HG02571 (cell line): ENCODE data around the gene FAM25A.
"Not testable (repeated sequence)": the region's sequence is repeated elsewhere in the genome, so short reads cannot be mapped to it uniquely, and the experiment has no call there.

Source experiments
- ATAC-seq: cut with Tn5 transposase; IDR thresholded peaks from one replicate; pipeline ENCODE4 v1.9.1; 2021; ENCODE audit warnings: mild to moderate bottlenecking, moderate library complexity; ENCODE audit not compliant: unreplicated experiment

FAM25A gene

GRCh38 chr10:87020056-87020455, at the start of gene FAM25A:
TSS of gene FAM25A (plus strand) at chr10:87020294. CDS start at chr10:87020325, 31 bp downstream.
- ATAC-seq = not testable (repeated sequence)

DNA sequence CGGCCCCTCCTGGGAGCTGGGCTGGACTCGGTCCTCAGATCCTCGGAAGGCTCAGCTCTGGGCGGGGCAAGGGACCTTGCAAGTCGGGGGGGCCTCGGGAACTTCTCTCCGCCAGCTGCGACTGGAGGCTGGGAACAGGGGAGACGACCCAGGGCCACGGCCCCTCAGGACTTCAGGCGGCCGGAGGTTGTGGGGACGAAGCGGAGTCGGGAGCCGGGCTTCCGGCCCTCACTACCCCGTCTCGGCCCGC, 49.2 kb upstream of the FAM25A start:
- no peak for ATAC-seq

DNA sequence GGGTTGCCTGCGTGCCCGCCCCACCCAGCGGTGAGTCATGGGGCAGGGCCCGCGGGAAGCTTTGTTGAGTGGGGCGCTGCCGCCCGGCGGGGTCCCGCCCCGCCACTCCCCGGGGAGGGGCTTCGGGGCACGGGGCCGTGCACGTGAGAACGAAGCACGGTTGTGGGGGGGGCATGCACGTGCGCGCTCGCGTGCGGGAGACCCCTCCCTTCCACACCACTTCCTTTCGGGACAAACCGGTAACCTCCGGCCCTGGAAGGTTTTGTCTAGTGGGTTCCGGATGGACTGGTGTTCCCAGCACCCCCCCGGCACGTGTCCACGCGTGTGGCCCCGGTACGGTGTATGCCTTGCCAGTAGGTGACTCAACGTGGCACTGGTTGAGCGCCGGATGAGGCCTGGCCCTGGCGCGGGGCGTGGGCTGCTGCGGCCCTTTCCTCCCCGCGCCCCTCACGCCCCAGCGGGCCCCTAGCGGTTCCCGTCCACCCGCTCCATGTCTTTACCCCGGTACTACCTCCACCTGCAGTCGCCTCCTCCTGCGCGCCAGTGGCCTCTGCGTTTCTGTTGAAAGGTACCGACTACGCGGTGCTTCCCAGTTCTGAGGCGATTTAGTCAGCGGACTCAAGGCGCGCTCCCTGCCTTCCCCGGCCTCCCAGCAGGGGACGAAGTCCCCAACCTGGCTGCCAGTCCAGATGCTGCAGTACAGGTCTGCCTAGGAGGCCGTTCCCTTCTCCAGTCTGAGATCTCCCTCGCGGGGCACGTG, 48.7 kb upstream of the FAM25A start:
- ATAC-seq = peak; percentile 71

DNA sequence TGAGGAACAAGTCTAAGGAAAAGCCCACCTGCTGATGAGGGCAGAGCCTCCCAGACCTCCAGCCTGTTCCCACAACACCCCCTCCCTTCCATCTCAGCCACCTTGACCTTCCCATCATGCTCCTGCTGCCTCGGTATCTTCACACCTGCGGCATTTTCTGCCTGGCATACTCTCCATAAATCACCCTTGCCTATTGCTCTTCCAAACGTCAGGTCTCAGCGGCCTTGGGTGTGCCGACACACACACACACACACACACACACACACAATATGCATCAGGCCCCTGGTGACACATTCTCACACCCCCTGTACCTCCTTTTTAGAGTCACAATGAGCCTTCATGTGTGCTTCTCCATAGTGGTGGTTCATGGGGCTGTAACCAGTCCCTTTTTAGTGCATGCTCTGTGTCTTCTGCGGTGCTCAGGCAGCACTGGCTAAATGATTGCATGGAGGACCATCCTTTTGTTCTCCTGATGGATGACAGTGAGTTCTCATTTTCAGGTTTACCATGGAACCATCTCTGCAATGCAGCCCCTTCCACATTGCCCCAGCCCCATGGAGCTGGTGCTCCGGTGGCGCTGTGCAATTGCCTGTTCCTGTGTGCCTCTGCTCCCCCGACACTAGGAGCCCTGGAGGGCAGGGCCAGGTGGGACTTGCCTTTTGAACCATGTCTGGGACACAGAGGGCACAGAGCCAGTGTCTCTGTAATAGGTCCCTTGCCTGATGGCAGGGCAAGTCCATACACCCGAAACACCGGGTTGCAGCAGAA, 47.3 kb upstream of the FAM25A start:
- no peak for ATAC-seq

- ATAC-seq = no peak
Observed at GRCh38 chr10:86974484-86974883, 45.6 kb upstream of the FAM25A start.

DNA sequence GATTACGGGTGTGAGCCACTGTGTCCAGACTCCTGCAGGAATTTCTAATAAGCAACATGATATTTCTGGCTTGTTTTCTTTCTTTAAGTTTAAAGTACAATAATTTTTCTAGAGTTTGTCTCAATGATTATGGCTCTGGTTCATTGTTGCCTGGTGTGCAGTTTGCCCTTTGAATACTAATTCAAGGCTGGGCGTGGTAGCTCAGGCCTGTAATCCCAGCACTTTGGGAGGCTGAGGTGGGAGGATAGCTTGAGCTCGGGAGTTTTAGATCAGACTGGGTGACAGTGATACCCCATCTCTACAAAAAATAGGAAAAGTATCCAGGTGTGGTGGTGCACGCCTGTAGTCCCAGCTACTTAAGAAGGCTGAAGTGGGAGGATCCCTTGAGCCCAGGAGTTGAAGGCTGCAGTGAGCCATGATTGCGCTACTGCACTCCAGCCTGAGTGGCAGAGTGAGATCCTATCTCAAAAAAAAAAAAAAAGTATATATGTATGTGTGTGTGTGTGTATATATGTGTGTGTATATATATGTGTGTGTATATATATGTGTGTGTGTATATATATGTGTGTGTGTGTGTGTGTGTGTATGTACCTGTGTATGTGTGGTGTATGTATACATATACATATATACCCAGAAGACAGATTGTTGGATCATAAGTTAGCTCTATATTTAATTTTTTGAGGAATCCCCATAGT, 43.6 kb upstream of the FAM25A start:
- ATAC-seq = no peak

- ATAC-seq = not testable (repeated sequence)
Observed at GRCh38 chr10:86978457-86978856, 41.6 kb upstream of the FAM25A start.

DNA sequence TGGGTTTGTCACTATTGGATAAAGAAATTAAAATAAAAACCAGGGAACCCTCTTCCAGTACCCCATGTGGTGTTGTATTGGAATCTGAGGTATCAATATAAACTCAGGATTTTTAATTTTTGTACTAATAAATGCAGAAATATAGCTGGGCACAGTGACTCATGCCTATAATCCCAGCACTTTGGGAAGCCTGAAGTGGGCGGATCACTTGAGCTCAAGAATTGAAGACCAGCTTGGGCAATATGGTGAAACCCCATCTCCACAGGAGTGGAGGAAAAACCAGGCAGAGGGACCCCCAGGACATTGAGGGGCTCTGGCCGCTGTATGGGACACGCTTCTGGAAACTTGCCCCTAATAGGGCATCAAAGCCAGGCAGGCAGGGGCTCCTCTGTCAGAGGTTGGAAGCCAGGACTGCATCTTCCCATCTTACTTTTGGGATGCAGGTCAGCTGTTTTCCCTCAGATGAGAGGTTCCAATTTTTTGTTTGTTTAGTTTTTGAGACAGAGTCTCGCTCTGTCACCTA, 40.7 kb upstream of the FAM25A start:
- no peak for ATAC-seq

DNA sequence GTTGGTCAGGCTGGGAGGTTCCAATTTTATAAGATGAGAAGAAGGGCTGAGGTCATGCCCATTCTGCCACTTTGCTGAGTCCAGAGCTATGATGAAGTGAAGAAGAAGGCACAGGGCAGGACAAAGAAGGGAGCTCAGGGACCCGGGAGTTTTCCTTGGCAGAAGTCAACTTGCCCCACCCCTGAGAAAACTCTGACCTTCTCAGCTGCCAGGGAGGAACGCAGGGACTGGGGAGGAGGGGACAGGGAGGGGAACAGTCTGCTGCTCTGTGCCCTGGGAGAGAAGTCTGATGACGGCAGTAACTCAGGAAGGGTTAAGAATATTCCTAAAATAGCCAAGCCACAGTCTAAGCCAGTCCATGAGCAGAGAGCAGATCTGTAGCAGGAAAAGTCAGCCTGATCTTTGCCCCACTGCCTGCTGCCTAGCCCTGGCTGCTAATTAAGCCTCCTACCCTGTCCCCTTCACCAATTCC, 40.1 kb upstream of the FAM25A start:
- ATAC-seq = no peak

DNA sequence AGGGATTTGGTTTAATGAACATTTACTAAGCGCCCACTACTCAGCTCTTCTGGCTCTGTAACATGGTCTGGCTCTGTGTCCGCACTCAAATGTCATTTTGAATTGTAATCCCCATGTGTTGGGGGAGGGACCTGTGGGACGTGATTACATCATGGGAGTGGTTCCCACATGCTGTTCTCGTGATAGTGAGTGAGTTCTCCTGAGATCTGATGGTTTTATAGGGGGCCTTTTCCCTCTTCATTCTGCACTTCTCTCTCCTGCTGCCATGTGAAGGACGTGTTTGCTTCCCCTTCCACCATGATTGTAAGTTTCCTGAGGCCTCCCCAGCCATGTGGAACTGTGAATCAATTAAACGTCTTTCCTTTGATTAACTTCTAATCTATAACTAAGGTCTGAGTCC, 39.1 kb upstream of the FAM25A start:
- not testable (repeated sequence) for ATAC-seq

GRCh38 chr10:86981716-86982115, 38.4 kb upstream of the FAM25A start:
- no peak for ATAC-seq

DNA sequence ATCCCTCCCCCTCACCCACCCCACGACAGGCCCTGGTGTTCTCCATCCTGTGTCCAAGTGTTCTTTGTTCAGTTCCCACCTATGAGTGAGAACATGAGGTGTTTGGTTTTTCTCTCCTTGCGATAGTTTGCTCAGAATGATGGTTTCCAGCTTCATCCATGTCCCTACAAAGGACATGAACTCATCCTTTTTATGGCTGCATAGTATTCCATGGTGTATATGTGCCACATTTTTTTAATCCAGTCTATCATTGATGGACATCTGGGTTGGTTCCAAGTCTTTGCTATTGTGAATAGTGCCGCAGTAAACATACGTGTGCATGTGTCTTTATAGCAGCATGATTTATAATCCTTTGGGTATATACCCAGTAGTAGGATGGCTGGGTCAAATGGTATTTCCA, 35.6 kb upstream of the FAM25A start:
- not testable (repeated sequence) for ATAC-seq

DNA sequence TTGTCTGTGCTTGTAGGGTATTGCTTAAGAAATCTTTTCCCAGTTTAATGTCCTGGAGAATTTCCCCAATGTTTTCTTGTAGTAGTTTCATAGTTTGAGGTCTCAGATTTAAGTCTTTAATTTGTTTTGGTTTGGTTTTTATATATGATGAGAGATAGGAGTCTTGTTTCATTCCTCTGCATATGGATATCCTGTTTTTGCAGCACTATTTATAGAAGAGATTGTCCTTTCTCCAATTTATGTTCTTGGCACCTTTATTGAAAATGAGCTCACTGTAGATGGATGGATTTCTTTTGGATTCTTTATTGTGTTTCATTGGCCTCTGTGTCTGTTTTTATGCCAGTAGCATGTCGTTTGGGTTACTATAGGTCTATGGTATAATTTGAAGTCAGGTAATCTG, 31.6 kb upstream of the FAM25A start:
- no peak for ATAC-seq

DNA sequence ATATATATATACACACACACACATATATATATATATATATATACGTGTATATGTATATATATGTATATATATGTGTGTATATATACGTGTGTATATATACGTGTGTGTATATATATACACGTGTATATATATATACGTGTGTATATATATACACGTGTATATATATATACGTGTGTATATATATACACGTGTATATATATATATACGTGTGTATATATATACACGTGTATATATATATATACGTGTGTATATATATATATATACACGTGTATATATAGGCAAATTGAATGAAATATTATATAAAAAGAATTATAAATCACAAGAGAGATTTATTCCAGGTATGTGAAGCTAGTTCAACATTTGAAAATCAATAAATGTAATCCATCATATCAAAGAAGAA, 28.7 kb upstream of the FAM25A start:
- not testable (repeated sequence) for ATAC-seq

DNA sequence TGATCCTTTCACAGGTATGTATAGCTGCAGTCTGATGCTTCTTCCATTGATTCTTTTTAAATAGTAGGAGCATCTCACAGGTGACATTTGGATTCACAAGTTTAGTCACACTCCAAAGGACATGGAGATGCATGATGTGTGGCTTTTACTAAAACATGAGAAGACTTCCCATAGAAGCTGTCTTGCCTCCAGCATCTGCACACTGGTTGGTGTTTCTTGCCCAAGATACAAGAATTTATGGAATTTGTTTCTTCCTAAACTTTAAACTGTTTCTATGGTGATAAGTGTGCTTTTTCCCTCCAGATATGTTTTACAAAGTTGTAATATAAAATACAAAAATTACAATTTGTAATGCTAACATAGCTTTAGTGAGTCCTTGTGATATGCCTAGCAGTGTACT, 27.6 kb upstream of the FAM25A start:
- ATAC-seq = no peak

GRCh38 chr10:86992929-86993328, 27.2 kb upstream of the FAM25A start:
- ATAC-seq = no peak

GRCh38 chr10:86999802-87000403, 20.2 kb upstream of the FAM25A start:
- ATAC-seq = not testable (repeated sequence)

- ATAC-seq = no peak
Observed at GRCh38 chr10:87000491-87000890, 19.6 kb upstream of the FAM25A start.

DNA sequence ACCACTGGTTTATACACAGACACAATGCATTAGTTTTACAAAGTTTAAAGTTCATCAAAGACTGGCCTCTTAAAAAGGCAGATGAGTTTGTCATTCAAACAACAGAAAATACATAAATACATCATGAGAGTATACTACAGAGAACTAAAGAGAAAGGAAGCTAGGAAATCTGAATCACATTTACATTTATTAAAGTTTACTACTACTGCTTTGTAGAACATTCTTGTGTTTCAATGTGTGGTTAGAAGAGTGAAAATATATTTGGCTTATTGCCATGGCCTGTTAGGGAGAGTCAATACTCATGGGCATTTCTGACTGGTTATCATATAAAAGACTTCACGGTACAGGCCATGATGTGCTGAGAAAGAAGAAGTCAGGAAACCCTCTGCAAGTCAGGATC, 13.0 kb upstream of the FAM25A start:
- ATAC-seq = not testable (repeated sequence)

DNA sequence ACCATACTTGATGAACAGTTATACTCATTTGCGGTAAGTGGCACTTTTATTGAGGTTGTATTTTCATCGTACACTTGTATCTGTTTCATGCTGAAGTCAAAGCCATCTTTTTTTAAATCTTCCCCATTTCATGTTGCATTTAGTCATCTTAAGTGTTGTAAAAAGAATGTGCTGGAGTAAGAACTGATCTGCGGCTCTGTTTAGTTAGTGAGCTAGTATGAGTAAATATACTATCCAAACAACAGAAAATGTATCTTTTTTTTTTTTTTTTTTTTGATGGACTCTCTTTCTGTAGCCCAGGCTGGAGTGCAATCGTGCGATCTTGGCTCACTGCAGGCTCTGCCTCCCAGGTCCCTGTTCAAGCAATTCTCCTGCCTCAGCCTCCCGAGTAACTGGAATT, 12.4 kb upstream of the FAM25A start:
- not testable (repeated sequence) for ATAC-seq

- ATAC-seq = not testable (repeated sequence)
Observed at GRCh38 chr10:87008303-87008702, 11.8 kb upstream of the FAM25A start.
